Smooth muscle cell (in vitro differentiated cells): ENCODE results near the gene AATF. TPM values are rescaled to one million over a fixed set of nuclear protein-coding genes. Genes with fewer than 3 reads are reported as not detected.

Source experiments
- DNase-seq: peaks from one replicate; lab custom pipeline; 2025; ENCODE audit not compliant: unreplicated experiment; lab: John Stamatoyannopoulos, UW
- H2AFZ ChIP-seq: fragments of 200-600 bp; sonication (generic); 2 replicates; pipeline ENCODE4 v1.6.0; 2016; ENCODE audit warnings: antibody characterized with exemption, low read depth, mild to moderate bottlenecking
- H3F3A ChIP-seq: fragments of 200-600 bp; sonication (generic); 2 replicates; pipeline ENCODE4 v1.6.0; 2017; ENCODE audit warnings: antibody characterized with exemption, low read depth
- H3K27ac ChIP-seq: fragments of 200-600 bp; sonication (generic); 2 replicates; pipeline ENCODE4 v1.5.1; 2016; ENCODE audit warnings: low read depth, mild to moderate bottlenecking
- H3K27me3 ChIP-seq: fragments of 200-600 bp; sonication (generic); 2 replicates; pipeline ENCODE4 v1.6.1; 2016; ENCODE audit warnings: low read depth, mild to moderate bottlenecking
- H3K36me3 ChIP-seq: fragments of 200-600 bp; sonication (generic); 2 replicates; pipeline ENCODE4 v1.5.1; 2016; ENCODE audit warnings: low read depth
- H3K4me1 ChIP-seq: fragments of 200-600 bp; sonication (generic); 2 replicates; pipeline ENCODE4 v1.5.1; 2016; ENCODE audit warnings: low read depth
- H3K4me2 ChIP-seq: fragments of 200-600 bp; sonication (generic); 2 replicates; pipeline ENCODE4 v1.6.0; 2016; ENCODE audit warnings: mild to moderate bottlenecking
- H3K4me3 ChIP-seq: fragments of 200-600 bp; sonication (generic); 2 replicates; pipeline ENCODE4 v1.5.1; 2016; ENCODE audit warnings: mild to moderate bottlenecking
- H3K79me2 ChIP-seq: fragments of 200-600 bp; sonication (generic); 2 replicates; pipeline ENCODE4 v1.6.0; 2016; ENCODE audit warnings: low read depth, mild to moderate bottlenecking
- H3K9ac ChIP-seq: fragments of 200-600 bp; sonication (generic); 2 replicates; pipeline ENCODE4 v1.6.0; 2016; ENCODE audit warnings: low read depth
- H3K9me3 ChIP-seq: fragments of 200-600 bp; sonication (generic); replicated peaks from 2 replicates; pipeline ENCODE4 v1.5.1; 2016; ENCODE audit warnings: low read depth
- H4K20me1 ChIP-seq: fragments of 200-600 bp; sonication (generic); 2 replicates; pipeline ENCODE4 v1.6.0; 2016; ENCODE audit warnings: low read depth
- CTCF ChIP-seq: fragments of 200-600 bp; sonication (generic); IDR thresholded peaks from 2 replicates; pipeline ENCODE4 v1.5.1; 2017; ENCODE audit warnings: borderline replicate concordance, mild to moderate bottlenecking, antibody characterized with exemption; ENCODE audit not compliant: insufficient read depth, poor library complexity, severe bottlenecking
- WGBS: methylation state at CpG from one replicate; pipeline ENCODE4 v1.1.7; 2016; ENCODE audit warnings: low lambda C conversion rate; 5-methylcytosine and 5-hydroxymethylcytosine counted together
- polyA plus RNA-seq: library from polyadenylated mRNA; unstranded; fragments of >200 nt; fragmentation: Nextera tagmentation; extraction: Ambion mirVana; gene quantifications from 2 replicates; pipeline ENCODE4 v1.2.1, GENCODE V29; 2016
- total RNA-seq: library from RNA; depleted of rRNA; stranded (reverse); fragments of >200 nt; gene quantifications from 2 replicates; pipeline ENCODE4 v1.2.3, GENCODE V29; 2014

The AATF gene
- total and polyA plus RNA-seq, 2 experiments from 2014 or later, result 18.5 to 38.0 TPM

DNA sequence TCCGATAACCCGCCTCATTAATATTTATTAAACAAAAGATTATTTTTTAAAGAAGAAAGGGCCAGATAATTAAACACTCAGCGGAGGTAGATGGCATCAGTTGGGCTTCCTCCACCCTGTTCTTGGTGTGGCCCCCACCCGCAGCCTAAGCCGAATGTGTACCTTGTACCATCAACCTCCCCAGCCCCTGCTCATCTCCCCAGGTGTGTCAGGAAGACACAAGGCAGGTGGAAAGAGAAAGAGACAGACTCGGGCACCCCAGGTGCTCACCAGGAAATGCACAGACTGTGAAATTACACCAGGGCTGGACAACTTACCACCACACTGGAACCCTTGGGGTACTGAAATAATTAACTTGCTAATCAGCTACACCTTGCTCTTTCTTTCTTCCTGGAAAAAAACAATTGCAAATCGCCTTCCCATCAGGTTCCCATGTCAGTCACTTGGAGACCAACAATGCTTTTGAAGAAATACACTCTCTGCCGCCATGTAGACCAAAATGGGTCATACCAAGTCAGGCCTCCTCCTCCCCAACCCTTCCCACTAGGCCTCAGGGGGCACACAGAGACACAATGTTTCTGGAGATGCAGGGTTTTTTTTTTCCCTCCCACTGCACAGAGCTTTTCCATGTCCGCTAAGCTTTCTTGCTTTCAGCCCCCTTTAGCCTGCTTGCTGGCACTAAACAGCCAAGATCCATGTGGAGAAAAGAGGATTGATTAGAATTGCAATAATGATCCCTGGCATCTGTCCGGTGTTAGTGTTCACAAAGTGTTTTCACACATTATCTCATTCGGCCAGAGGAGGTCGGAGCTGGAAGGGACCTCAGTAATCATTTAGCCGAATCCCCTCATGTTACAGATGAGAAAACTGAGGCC lies 20.0 kb upstream of the AATF start:
- peaks cover 58% of the 10 kb centered on the region for H3K27me3 ChIP-seq
- H4K20me1 ChIP-seq, result no peaks in the 10 kb centered on the region
- no peak for TF ChIP-seq CTCF
- no peak for DNase-seq
- no peaks in the 10 kb centered on the region for H3K36me3 ChIP-seq
- H3K9me3 ChIP-seq, result no peaks in the 10 kb centered on the region
- peak overlapping the region; percentile 68 for H3K4me2 ChIP-seq
- no peaks in the 10 kb centered on the region for H3K79me2 ChIP-seq
- no peak overlapping the region for H3K9ac ChIP-seq
- H3K4me3 ChIP-seq, result no peak overlapping the region
- H3K27ac ChIP-seq, result no peak overlapping the region
- H3K4me1 ChIP-seq, result peaks cover 16% of the 10 kb centered on the region
- H2AFZ ChIP-seq, result no peak overlapping the region
- no peaks in the 10 kb centered on the region for H3F3A ChIP-seq
- 72% methylated on average over 13 of the region's 13 CpGs for WGBS

- H3F3A ChIP-seq, result no peaks in the 10 kb centered on the region
- DNase-seq, result no peak
- no peaks in the 10 kb centered on the region for H3K79me2 ChIP-seq
- no peaks in the 10 kb centered on the region for H3K36me3 ChIP-seq
- H3K4me3 ChIP-seq, result no peak overlapping the region
- no peak overlapping the region for H3K27ac ChIP-seq
- no peaks in the 10 kb centered on the region for H3K9me3 ChIP-seq
- 57% methylated on average over 16 of the region's 16 CpGs for WGBS
- TF ChIP-seq CTCF, result no peak
- no peak overlapping the region for H3K4me2 ChIP-seq
- H2AFZ ChIP-seq, result no peak overlapping the region
- peaks cover 28% of the 10 kb centered on the region for H3K4me1 ChIP-seq
- H4K20me1 ChIP-seq, result peaks cover 9% of the 10 kb centered on the region
- H3K9ac ChIP-seq, result no peak overlapping the region
- peaks cover 71% of the 10 kb centered on the region for H3K27me3 ChIP-seq
Measured at GRCh38 chr17:36929851-36930582, 18.7 kb upstream of the AATF start.

DNA sequence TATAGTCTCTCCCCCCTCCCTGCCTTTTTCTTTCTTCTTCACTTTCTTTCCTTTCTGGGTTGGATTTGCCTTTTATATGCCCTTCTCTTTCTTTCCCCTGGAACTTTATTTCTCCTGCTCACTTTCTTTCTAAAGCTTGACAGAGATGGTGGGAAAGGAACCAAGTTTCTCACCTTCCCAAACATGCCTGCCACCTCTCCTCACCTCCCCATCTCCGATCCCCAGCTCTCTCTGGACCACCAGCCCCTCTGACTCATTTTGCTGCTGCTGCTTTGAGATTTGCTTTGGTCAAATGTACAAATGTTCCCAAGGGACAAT lies 18.2 kb upstream of the AATF start:
- Histone ChIP-seq H3K27ac (no peak overlapping the region), H3K27me3 (peaks cover 77% of the 10 kb centered on the region), H3K4me2 (no peak overlapping the region), H2AFZ (no peak overlapping the region), H4K20me1 (peaks cover 14% of the 10 kb centered on the region), H3K79me2 (no peaks in the 10 kb centered on the region), H3K4me1 (peaks cover 33% of the 10 kb centered on the region), H3K36me3 (no peaks in the 10 kb centered on the region), H3K4me3 (no peak overlapping the region), H3K9me3 (no peaks in the 10 kb centered on the region), H3K9ac (no peak overlapping the region), H3F3A (no peaks in the 10 kb centered on the region)
- TF ChIP-seq CTCF, result no peak
- 87% methylated on average over 1 of the region's 1 CpG for WGBS
- no peak for DNase-seq
